Measurements from ENCODE around the gene DNAI4.

GRCh38 chr1:66770240-66770639, 154.4 kb downstream of the DNAI4 start:
- TF ChIP-seq RAD21 (IDR thresholded peaks at IDR 0.05; ENCODE audit: low read depth), result no peak
- no peak for TF ChIP-seq EZH2 (IDR thresholded peaks at IDR 0.05)
- no peak for TF ChIP-seq ZBTB33 (IDR thresholded peaks at IDR 0.05; ENCODE audit: extremely low read depth, insufficient replicate concordance, low read length)
- no peak for TF ChIP-seq POLR2A (IDR thresholded peaks at IDR 0.05; ENCODE audit: borderline replicate concordance, extremely low read depth, insufficient read depth, insufficient read length)
